Calu3 (cell line): ENCODE data around the gene BUB1B. TPM values are rescaled to one million over a fixed set of nuclear protein-coding genes. Genes with fewer than 3 reads are reported as not detected.
"Not testable (repeated sequence)": the region's sequence is repeated elsewhere in the genome, so short reads cannot be mapped to it uniquely, and the experiment has no call there.

Experiments
- BruUV-seq: library from RNA; stranded (reverse); fragments of 400-500 nt; replicated peaks from 2 replicates; lab custom pipeline; 2021; lab: Mats Ljungman, UMichigan
- CTCF ChIA-PET: fragments of 300-600 bp; sonication (Branson Sonifier 250); formaldehyde crosslinking; loops from one replicate; lab custom pipeline; 2022; ENCODE audit warnings: antibody characterized with exemption; lab: Charles Lee
- DNase-seq: peaks from one replicate; pipeline ENCODE4 v3.0.0; 2022
- H3K27ac Mint-ChIP-seq: one replicate; pipeline ENCODE4 v1.8.0; 2022; ENCODE audit warnings: mixed read lengths; ENCODE audit not compliant: unreplicated experiment
- H3K27me3 Mint-ChIP-seq: one replicate; pipeline ENCODE4 v1.8.0; 2022; ENCODE audit warnings: mixed read lengths; ENCODE audit not compliant: unreplicated experiment
- H3K36me3 Mint-ChIP-seq: one replicate; pipeline ENCODE4 v1.8.0; 2022; ENCODE audit warnings: mild to moderate bottlenecking, moderate library complexity, mixed read lengths; ENCODE audit not compliant: insufficient read depth, unreplicated experiment
- H3K4me1 Mint-ChIP-seq: one replicate; pipeline ENCODE4 v1.8.0; 2022; ENCODE audit warnings: mild to moderate bottlenecking, low read depth, mixed read lengths; ENCODE audit not compliant: unreplicated experiment
- H3K4me3 Mint-ChIP-seq: one replicate; pipeline ENCODE4 v1.8.0; 2022; ENCODE audit warnings: mild to moderate bottlenecking, low read depth, moderate library complexity, mixed read lengths; ENCODE audit not compliant: unreplicated experiment
- H3K9me3 Mint-ChIP-seq: one replicate; pipeline ENCODE4 v1.8.0; 2022; ENCODE audit warnings: low read depth, mixed read lengths; ENCODE audit not compliant: unreplicated experiment
- intact Hi-C: fragments of 100-400 bp; cut with micrococcal nuclease; formaldehyde crosslinking; loops from one replicate; pipeline ENCODE4 v1.10.0; 2022; ENCODE audit not compliant: unreplicated experiment
- total RNA-seq: library from RNA; stranded (reverse); gene quantifications from 2 replicates; pipeline ENCODE4 v1.2.3, GENCODE V29; 2022
- TF ChIP-seq, protein P1 (sequence below): fragments of 200-600 bp; IDR thresholded peaks from one replicate; pipeline ENCODE4 v1.8.0; 2022; ENCODE audit warnings: antibody characterized with exemption; ENCODE audit not compliant: unreplicated experiment

Gene BUB1B
- total RNA-seq, 1 experiment from 2014 or later = 41.8 TPM

GRCh38 chr15:40133544-40133943 lies 27.3 kb upstream of the BUB1B start:
- BruUV-seq = no TSS peak
- Mint-ChIP-seq H3K36me3 (no peaks in the 10 kb centered on the region), H3K27ac (no peak overlapping the region), H3K27me3 (no peaks in the 10 kb centered on the region), H3K9me3 (no peaks in the 10 kb centered on the region), H3K4me3 (no peak overlapping the region), H3K4me1 (no peaks in the 10 kb centered on the region)
- intact Hi-C loops = no loop called here
- no peak for DNase-seq
- CTCF ChIA-PET = no interaction called here
- TF ChIP-seq, protein P1, sequence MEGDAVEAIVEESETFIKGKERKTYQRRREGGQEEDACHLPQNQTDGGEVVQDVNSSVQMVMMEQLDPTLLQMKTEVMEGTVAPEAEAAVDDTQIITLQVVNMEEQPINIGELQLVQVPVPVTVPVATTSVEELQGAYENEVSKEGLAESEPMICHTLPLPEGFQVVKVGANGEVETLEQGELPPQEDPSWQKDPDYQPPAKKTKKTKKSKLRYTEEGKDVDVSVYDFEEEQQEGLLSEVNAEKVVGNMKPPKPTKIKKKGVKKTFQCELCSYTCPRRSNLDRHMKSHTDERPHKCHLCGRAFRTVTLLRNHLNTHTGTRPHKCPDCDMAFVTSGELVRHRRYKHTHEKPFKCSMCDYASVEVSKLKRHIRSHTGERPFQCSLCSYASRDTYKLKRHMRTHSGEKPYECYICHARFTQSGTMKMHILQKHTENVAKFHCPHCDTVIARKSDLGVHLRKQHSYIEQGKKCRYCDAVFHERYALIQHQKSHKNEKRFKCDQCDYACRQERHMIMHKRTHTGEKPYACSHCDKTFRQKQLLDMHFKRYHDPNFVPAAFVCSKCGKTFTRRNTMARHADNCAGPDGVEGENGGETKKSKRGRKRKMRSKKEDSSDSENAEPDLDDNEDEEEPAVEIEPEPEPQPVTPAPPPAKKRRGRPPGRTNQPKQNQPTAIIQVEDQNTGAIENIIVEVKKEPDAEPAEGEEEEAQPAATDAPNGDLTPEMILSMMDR = no peak

DNA sequence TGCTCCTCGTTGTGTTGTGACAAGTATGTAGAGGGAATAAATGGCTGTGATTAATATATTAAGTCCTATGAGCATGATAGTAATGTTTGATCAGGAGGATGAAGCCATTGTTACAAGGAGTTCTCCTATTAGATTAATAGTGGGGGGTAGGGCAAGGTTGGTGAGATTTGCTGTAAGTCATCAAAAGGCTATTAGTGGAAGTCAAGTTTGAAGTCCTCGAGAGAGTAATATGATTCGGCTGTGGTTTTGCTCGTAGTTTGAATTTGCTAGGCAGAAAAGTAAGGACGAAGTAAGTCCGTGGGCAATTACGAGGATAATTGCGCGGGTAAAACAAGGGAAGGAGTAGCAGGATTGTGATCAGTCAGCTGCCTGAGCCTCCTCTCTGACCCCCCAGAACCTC lies 26.0 kb upstream of the BUB1B start:
- Mint-ChIP-seq H3K27ac (no peak overlapping the region), H3K4me1 (no peaks in the 10 kb centered on the region), H3K27me3 (no peaks in the 10 kb centered on the region), H3K36me3 (no peaks in the 10 kb centered on the region), H3K4me3 (no peak overlapping the region), H3K9me3 (no peaks in the 10 kb centered on the region)
- TF ChIP-seq, protein P1 = no peak
- BruUV-seq = no TSS peak
- CTCF ChIA-PET = no interaction called here
- intact Hi-C loops = no loop called here
- no peak for DNase-seq

GRCh38 chr15:40135846-40136450 lies 24.9 kb upstream of the BUB1B start:
- H3K4me3 Mint-ChIP-seq, H3K36me3 Mint-ChIP-seq, intact Hi-C loops, BruUV-seq, H3K27me3 Mint-ChIP-seq, H3K27ac Mint-ChIP-seq, H3K4me1 Mint-ChIP-seq, H3K9me3 Mint-ChIP-seq, DNase-seq, CTCF ChIA-PET: not testable (repeated sequence)

GRCh38 chr15:40136470-40137302 lies 24.2 kb upstream of the BUB1B start:
- intact Hi-C loops = no loop called here
- H3K27me3 Mint-ChIP-seq = no peaks in the 10 kb centered on the region
- no peaks in the 10 kb centered on the region for H3K4me1 Mint-ChIP-seq
- no peak overlapping the region for H3K27ac Mint-ChIP-seq
- no peaks in the 10 kb centered on the region for H3K9me3 Mint-ChIP-seq
- TF ChIP-seq, protein P1 = no peak
- H3K4me3 Mint-ChIP-seq = no peak overlapping the region
- CTCF ChIA-PET = no interaction called here
- no peaks in the 10 kb centered on the region for H3K36me3 Mint-ChIP-seq
- no TSS peak for BruUV-seq
- DNase-seq = no peak
